Pons (tissue), 1 donor: Measurements from ENCODE around the gene IGHMBP2.

Experiments
- DNase-seq: peaks from one replicate; pipeline ENCODE4 v3.0.0-alpha.2; 2016; ENCODE audit warnings: low spot score

IGHMBP2 gene

GRCh38 chr11:68927280-68928135 is 23.8 kb downstream of the IGHMBP2 start:
- DNase-seq = peak; percentile 49

- DNase-seq = no peak
These were observed 24.6 kb downstream of the IGHMBP2 start for GRCh38 chr11:68928136-68928880.

- DNase-seq = no peak
These were observed 25.4 kb downstream of the IGHMBP2 start for GRCh38 chr11:68929135-68929534.

DNA sequence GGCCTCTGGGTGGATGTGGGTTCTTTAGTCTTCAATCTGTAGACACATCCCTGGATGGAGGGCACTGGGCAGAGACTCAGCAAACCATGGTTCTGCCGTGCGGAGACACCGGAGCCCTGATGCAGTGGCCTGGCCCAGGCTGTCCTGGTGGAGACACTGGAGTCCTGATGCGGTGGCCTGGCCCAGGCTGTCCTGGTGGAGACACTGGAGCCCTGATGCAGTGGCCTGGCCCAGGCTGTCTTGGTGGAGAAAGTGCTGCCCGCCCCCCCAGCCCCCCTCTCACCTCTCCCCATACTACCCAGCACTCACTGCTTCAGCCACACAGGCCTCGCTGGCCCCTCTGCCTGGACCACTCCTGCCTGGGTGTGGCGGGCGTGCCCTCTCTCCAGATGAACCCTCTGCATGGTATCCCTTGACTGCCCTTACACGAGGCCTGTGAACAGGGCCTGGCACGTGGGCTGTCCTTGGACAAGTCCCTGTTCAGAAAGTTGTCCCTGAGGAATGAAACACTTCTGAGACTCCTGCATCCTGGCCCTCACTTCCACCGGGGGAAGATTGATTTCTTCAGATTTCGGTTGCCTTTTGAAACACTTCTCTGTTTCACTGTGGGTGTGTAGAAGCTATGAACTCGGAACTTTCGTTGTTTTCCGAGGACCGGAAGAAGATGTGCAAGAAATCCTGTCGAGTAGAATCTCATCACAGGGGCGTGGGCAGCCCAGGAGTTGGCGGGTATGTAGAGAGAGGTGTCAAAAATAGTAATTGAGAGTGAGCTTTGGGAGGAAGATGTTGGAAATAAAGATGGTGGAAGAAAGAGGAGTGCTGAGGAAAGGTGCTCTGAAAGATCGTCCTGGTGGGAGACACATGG is 26.2 kb downstream of the IGHMBP2 start:
- no peak for DNase-seq

DNA sequence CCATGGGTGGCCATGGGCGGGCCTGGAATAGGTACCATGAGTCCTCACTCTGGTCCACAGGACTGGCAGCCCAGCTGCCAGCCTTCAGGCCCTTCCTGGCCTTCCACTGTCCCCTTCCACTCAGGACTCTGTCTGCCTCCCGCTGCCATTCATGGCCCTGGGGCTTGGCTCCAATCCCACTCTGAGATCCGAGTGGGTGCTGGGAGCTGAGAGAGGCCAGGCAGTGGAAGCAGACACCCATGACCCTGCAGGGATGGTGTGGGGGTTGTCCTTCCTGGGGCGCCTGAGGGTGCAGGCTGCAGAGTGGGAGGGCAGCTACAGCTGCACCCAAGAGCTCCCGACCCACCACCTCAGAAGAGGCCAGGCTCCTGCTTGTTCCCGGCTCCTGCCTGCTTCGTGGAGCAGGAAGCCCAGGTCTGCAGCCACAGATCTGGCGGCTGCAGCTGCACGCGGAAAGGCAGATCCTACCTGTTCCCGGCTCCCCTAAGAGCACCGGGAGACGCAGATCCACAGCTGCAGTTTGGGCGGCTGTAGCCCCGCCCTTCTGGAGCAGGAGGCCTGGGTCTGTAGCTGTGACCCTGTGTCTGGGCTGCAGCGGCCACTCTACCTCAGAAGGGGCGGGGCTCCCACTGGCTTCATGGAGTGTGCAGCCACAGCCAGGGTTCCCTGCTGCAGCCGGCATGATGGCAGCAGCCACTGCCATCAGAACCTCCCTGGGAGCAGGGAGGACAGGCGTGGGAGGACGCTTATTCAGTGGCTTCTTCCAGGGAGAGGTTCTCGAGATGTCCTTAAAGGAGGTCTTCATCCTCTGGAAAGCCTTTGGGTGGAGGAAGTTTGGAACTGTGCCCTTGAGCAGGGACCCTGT is 27.5 kb downstream of the IGHMBP2 start:
- DNase-seq = no peak

GRCh38 chr11:68931911-68932310 is 28.2 kb downstream of the IGHMBP2 start:
- DNase-seq = no peak

DNA sequence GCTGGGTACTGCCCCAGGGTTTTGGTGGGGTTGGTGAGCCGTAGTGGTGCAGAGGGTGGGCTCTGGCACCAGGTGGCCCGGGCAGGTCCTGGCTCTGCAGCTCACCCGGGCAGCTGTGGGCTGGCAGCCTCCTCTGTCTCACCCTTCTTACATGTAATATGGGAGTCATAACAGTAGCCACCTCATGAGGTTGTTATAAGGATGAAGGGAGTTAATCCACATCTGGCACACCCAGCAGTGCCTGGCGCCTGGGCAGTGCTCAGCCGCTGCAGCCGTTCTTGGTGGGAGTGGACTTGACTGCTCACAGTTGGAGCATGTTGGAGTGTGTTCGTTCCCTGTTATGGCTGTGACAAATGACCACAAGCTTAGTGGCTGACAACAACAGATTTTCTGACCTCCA is 28.7 kb downstream of the IGHMBP2 start:
- no peak for DNase-seq

DNA sequence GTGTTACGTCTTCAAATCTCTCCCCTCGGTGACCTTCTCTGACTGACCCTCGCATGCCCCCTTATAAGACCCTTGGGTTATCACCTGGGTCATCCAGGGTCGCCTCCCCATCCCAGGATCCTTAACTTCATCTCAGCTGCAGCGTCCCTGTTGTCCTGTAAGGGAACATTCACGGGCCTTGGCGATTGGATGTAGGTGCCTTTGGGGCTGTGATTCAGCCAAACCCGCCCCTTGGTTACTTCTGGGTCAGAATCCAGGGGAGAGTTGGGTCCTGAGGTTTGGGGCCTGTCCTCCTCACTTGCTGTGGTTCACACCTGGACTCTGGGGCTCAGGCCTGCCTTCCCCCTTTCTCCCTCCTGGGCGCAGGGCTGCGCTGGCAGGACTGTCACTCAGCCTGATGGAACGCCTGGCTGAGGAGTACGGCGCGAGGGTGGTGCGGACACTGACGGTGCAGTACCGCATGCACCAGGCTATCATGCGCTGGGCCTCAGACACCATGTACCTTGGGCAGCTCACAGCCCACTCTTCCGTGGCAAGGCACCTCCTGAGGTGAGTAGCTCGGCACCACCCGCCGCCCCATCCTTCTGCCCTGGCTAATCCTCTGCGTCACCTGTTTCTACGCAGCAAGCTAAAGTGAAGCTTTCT is 29.4 kb downstream of the IGHMBP2 start:
- DNase-seq = no peak

GRCh38 chr11:68933605-68934320 is 30.1 kb downstream of the IGHMBP2 start:
- no peak for DNase-seq

GRCh38 chr11:68934321-68934645 is 30.6 kb downstream of the IGHMBP2 start:
- no peak for DNase-seq

DNA sequence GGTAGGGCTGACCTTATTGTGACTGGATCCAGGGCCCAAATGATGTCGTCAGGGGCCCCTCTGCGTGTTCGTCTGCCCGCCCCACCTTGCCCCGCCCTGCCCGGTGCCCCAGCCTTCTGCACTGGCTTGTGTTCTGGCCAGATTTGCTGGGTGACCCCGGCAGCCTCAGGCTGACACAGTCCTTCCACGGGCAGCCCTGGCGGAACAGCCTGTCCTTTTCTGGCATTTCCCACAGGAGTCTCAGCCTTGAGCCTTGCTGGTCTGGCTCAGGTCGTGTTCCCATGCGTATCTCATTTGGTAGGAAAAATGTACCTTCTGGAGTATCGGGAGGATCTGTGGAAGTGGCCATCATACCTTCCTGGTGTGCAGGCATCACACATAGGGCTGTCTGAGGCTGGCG is 31.0 kb downstream of the IGHMBP2 start:
- DNase-seq = no peak

DNA sequence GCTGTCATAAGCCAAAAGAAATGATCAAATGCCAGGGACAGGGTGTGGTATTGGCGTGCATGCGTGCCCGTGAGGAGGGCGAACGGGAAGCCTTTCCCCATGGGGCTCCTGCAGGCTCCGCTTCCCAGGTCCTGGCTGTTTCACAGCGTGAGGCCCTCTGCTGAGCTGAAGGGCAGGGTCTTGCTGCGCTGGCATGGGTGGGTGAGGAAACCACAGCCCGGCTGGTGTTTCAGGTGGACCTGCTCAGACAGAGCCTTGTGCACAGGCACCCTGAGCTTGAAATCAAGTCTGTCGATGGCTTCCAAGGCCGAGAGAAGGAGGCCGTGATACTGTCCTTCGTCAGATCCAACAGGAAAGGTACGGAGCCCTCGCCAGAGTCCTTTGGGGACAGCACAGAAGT is 31.4 kb downstream of the IGHMBP2 start:
- no peak for DNase-seq

DNA sequence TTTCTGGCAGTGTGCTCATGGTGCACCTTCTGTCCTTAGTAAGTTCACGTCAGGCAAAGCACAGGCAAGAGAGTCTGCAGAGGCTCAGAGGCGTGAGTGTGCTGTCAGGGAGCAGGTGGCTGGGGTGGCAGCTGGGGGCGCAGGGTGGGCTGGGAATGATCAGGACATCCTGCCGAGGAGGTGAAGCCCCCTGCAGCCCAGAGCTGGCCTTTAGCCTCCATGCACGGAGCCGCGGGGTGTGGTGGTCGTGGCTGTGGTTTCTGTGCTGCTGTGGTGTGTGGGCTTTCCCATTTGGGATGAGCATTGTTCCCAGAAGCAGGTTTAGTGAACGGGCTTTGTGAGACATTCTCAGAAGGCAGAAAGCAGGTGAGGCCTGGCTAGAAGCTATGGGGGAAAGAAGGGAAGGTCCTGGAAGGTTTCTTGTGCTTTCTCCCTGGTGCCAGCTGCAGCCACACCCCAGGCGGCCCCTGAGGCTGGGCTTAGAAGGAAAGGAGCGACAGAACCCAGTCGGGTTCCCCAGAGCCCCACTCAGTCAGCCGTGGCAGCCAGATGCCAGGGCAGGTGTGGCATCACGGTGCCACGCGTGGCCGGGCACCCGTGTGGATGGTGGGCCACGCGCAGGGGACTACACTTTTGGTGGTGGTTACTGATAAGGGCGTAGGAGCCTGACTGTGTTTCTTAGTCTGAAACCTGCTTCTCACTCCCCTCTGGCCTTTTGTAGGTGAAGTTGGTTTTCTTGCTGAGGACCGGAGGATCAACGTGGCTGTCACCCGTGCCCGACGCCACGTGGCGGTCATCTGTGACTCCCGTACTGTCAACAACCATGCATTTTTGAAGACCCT is 32.0 kb downstream of the IGHMBP2 start:
- no peak for DNase-seq

GRCh38 chr11:68936358-68936636 is 32.6 kb downstream of the IGHMBP2 start:
- no peak for DNase-seq

DNA sequence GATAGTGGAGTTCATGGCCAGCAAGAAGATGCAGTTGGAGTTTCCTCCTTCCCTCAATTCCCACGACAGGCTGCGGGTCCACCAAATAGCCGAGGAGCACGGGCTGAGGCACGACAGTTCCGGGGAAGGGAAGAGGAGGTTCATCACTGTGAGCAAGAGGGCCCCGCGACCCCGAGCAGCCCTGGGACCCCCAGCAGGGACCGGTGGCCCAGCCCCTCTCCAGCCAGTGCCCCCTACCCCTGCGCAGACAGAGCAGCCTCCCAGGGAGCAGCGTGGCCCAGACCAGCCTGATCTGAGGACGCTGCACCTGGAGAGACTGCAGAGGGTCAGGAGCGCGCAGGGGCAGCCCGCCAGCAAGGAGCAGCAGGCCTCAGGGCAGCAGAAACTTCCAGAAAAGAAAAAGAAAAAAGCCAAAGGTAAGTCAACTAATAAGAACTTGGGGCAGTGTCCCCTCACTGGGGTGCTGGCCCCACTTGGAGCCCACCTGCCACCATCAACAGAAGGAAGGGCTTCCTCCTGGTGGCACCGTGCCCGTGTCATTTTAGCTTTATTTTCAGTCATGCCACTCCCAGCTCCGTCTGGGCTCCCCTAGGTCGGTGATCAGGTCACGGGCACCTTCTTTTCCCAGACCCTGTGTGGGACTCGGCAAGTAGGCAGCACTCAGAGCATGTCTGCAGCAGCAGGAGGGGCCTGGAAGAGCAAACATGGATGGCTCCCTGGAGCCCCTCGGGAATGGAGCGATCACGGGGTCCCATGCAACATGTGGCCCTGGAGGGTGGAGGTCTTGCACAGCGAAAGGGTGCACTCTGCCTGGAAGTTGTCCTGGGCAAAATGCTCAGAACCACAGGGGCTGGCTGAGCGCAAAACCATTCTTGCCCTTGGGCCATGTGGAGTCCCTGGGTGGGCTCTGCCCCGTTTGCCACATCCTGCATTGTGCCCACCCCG is 33.3 kb downstream of the IGHMBP2 start:
- DNase-seq = no peak

DNA sequence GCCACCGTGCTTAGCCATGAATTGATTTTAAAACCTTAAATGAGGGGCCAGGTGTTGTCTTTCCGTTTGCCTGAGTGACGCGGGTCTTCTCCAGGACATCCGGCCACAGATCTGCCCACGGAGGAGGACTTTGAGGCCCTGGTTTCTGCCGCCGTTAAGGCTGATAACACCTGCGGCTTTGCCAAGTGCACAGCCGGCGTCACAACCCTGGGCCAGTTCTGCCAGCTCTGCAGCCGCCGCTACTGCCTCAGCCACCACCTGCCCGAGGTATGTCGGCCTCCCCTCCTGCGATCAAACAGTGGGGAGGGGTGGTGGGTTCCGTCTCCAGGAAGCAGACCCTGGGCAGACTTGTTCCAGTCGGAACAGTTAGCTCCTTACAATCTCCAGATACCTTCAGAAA is 34.4 kb downstream of the IGHMBP2 start:
- DNase-seq = no peak

GRCh38 chr11:68938816-68939582 is 35.3 kb downstream of the IGHMBP2 start:
- DNase-seq = no peak
